Astrocyte (in vitro differentiated cells and primary cell): Measurements from ENCODE around the gene RHO.

Experiments used
- CTCF ChIP-seq: IDR thresholded peaks from 2 replicates; pipeline ENCODE4 v1.5.1; 2011; ENCODE audit warnings: low read depth, mild to moderate bottlenecking, inconsistent platforms, low read length, moderate library complexity; ENCODE audit not compliant: insufficient read depth
- EZH2 ChIP-seq: IDR thresholded peaks from 2 replicates; pipeline ENCODE4 v1.6.1; 2012; ENCODE audit warnings: mild to moderate bottlenecking, low read length, inconsistent platforms; ENCODE audit not compliant: insufficient read depth

- no peak for TF ChIP-seq CTCF
- no peak for TF ChIP-seq EZH2
Observed at GRCh38 chr3:129575997-129576384, 47.6 kb downstream of the RHO start.
